Measurements from ENCODE around the gene MZT2A.
"Not testable (repeated sequence)": the region's sequence is repeated elsewhere in the genome, so short reads cannot be mapped to it uniquely, and the experiment has no call there.

The MZT2A gene

DNA sequence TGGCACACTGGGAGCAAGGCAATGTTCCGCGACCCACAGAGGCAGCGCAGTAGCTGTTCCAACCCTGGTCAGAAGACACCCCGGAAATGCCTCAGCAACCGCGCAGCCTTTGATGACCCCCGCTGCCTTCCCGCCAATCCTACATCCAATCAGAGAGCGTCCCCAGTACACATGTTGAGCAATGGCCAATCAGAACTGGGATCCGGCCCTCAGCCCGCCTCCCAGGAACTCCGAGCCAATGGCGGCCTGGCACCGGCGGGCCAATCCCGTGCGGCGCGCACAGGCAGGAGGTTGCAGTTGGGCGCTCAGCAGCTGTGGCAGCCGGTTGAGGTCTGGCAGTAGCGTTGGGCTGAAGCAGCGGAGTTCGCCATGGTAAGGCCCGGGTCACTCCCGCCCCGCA lies 16.4 kb downstream of the MZT2A start, which contains the start of gene TUBA3D:
Gene TUBA3D (plus strand): TSS at position 289 of the 400 bp plus-strand sequence. CDS start 81 bp downstream, at position 370.
- TF ChIP-seq, protein P1, sequence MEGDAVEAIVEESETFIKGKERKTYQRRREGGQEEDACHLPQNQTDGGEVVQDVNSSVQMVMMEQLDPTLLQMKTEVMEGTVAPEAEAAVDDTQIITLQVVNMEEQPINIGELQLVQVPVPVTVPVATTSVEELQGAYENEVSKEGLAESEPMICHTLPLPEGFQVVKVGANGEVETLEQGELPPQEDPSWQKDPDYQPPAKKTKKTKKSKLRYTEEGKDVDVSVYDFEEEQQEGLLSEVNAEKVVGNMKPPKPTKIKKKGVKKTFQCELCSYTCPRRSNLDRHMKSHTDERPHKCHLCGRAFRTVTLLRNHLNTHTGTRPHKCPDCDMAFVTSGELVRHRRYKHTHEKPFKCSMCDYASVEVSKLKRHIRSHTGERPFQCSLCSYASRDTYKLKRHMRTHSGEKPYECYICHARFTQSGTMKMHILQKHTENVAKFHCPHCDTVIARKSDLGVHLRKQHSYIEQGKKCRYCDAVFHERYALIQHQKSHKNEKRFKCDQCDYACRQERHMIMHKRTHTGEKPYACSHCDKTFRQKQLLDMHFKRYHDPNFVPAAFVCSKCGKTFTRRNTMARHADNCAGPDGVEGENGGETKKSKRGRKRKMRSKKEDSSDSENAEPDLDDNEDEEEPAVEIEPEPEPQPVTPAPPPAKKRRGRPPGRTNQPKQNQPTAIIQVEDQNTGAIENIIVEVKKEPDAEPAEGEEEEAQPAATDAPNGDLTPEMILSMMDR (IDR thresholded peaks at IDR 0.05; ENCODE audit: low read depth, low read length): no peak
- in situ Hi-C loops (cut with HindIII; ENCODE audit: low sequenced_read_pairs): no loop called here
- no peak for DNase-seq (ENCODE audit: low read depth, low spot score)
- no peak within 1 kb of the TSS for H3K4me3 ChIP-seq (ENCODE audit: low read depth, low read length)

DNA sequence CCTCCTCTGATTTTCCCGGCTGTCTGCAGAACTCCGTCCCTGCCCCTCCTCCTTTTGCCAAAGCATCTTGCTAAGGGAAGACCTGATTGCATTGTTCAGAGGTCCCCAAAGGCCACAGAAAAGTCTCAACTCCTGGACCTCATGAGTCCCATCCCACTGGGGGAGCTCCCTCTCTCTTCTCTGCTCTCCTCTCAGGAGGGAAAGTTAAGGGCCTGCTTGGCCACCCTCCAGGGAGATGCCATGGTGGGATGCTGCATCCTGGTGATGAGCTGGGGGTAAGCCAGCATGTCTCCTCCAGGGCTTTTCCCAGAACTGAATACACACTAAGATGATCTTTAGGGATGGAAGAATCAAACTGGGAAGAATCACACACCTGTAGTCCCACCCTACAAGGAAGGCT lies 18.9 kb downstream of the MZT2A start:
- DNase-seq (ENCODE audit: low read depth, low spot score); H3K4me3 ChIP-seq (ENCODE audit: low read depth, low read length); in situ Hi-C loops (cut with HindIII; ENCODE audit: low sequenced_read_pairs): not testable (repeated sequence)

DNA sequence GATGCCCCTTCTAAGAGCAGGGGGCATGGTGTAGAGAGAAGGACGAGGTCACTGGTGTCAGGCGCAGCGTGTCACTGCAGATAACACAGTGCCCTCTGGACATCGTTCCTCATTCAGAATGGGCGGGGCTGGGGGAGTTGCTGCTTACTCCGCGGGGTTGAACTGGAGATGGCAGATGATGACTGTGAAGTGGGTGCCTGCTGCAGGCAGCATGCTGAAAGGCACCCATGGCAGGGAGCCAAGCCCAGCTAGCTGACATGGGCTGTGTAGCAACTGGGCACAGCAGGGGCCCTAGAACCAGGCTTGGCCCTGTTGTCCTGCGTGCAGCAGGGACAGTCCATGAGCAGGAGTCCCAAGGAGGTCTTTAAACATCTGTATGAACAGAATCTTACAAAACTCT lies 20.6 kb downstream of the MZT2A start:
- DNase-seq (ENCODE audit: low read depth, low spot score); H3K4me3 ChIP-seq (ENCODE audit: low read depth, low read length); in situ Hi-C loops (cut with HindIII; ENCODE audit: low sequenced_read_pairs): not testable (repeated sequence)

DNA sequence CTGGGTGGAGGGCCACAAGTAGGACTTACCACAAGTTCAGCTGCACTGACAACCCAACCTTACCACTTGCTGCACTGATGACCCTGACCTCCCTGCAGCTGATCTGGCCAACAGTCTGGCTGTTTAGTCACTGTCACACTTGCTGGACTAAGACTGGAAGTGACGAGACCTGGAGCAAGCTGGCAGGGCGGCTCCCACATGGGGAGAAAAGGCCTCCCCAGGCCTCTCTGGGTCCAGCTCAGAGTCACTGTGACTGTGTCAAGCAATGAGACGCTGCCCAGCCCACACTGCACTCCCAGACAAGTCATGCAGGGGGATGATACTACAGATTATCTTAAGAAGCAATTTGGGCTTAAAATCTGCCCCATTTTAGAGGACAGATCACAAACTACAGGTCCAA lies 21.3 kb downstream of the MZT2A start:
- DNase-seq (ENCODE audit: low read depth, low spot score); H3K4me3 ChIP-seq (ENCODE audit: low read depth, low read length); in situ Hi-C loops (cut with HindIII; ENCODE audit: low sequenced_read_pairs): not testable (repeated sequence)

DNA sequence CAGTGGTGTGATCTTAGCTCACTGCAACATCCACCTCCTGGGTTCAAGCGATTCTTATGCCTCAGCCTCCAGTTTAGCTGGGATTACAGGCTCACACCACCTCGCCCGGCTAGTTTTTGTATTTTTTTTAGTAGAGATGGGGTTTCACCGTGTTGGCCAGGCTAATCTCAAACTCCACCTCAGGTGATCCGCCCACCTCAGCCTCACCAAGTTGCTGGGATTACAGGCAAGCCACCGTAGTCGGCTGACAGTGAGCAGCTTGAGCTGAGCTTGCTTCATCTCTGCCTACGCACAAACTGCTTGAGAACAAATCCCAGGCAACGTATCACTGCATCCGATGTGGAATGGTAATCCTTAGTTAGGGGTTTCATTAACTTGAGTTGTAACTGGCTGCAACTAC lies 24.5 kb downstream of the MZT2A start:
- DNase-seq (ENCODE audit: low read depth, low spot score); in situ Hi-C loops (cut with HindIII; ENCODE audit: low sequenced_read_pairs); H3K4me3 ChIP-seq (ENCODE audit: low read depth, low read length): not testable (repeated sequence)

DNA sequence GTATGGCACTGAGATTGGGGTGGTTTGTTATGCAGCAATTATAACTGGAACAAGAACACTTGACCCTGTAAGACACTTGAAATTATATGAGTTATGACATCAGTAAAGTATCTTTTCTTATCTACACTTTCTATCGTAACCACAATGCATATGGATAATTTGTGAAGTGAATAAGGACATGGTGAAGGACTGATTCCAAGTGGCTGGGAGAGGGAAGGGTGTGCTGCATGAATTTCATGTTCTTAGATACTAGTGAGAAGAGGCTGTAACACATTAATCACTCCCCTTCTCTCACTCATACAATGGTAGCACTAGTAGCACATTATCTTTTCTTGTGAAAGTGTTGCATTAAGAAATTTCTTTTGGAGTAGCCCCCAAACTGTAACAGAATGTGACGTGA lies 37.3 kb downstream of the MZT2A start:
- H3K4me3 ChIP-seq (ENCODE audit: low read depth, low read length); DNase-seq (ENCODE audit: low read depth, low spot score); in situ Hi-C loops (cut with HindIII; ENCODE audit: low sequenced_read_pairs): not testable (repeated sequence)

DNA sequence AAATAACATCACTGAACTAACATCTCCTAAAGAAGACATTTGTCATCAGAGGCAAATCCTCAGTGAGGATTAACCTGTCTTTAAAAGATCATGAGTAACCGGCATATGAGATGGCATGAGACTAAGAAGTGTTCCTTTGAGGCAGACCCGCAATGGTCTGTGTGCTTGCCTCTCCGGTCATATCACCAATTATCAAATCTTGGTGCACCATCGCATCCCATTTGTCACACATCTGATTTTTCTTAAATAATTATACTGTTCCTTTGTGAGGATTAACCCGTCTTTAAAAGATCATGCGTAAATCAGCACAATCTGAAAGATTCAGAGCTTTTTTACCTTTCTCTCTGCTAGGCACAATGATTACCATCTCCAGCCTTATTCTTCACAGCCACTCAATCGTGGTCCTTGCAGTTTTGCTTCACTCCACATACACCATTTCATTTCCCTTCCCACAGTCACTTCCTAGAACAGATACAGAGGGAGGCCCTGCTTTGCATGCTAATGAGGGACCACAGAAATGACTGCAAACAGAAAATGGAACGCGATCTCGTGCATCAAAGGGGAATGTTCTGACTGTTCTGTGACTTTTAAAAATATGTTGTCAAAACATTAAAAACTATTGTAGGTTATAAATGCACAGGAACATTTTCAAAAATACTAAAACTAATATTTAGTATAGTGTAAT lies 40.8 kb downstream of the MZT2A start:
- H3K4me3 ChIP-seq (ENCODE audit: low read depth, low read length); DNase-seq (ENCODE audit: low read depth, low spot score); in situ Hi-C loops (cut with HindIII; ENCODE audit: low sequenced_read_pairs): not testable (repeated sequence)

DNA sequence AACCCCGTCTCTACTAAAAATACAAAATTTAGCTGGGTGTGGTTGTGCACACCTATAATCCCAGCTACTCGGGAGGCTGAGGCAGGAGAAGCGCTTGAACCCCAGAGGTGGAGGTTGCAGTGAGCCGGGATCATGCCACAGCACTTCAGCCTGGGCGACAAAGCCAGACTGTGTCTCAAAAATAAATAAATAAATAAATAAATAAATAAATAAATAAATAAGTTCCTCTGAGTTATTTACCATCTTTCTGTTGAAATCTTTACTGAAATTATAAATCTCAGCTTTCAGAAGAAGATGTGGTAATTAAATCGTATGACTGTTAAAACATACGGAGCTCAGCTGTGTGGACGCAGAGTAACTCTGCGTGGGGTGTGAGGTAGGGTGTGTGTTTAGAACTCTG lies 44.2 kb downstream of the MZT2A start:
- in situ Hi-C loops (cut with HindIII; ENCODE audit: low sequenced_read_pairs); H3K4me3 ChIP-seq (ENCODE audit: low read depth, low read length); DNase-seq (ENCODE audit: low read depth, low spot score): not testable (repeated sequence)

DNA sequence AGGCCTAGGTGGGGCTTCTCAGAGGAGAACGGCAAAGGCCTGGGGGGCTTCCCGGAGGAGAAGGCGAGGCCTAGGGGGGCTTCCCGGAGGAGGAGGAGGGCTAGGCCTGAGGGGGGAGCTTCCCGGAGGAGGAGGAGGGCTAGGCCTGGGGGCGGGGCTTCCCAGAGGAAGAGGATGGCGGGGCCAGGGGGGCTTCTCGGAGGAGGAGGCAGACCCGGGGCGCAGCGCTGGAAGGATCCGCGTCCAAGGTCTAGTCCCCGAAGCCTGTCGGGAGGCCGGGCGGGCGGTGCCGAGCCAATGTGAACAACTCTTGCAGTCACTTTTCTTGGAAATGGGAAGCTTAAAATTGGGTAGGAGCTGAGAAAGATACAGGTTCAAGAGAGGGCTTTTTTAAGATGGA lies 46.3 kb downstream of the MZT2A start:
- DNase-seq (ENCODE audit: low read depth, low spot score): no peak
- TF ChIP-seq, protein P1 (IDR thresholded peaks at IDR 0.05; ENCODE audit: low read depth, low read length): no peak
- no peak overlapping the region for H3K4me3 ChIP-seq (ENCODE audit: low read depth, low read length)
- in situ Hi-C loops (cut with HindIII; ENCODE audit: low sequenced_read_pairs): no loop called here

DNA sequence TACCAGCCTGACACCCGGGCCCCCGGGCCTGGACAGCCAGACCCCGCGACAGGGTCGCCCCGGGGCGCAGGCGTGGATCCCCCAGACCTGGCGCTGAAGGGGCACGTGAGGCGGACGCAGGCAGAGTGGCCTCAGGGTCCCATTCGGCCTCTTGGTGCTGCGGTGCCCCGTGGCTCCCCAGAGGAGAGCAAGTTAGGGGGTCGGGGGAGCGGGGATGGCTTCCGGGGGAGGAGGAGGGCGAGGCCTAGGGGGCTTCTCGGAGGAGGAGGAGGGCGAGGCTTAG lies 46.7 kb downstream of the MZT2A start:
- DNase-seq (ENCODE audit: low read depth, low spot score); H3K4me3 ChIP-seq (ENCODE audit: low read depth, low read length); in situ Hi-C loops (cut with HindIII; ENCODE audit: low sequenced_read_pairs): not testable (repeated sequence)

DNA sequence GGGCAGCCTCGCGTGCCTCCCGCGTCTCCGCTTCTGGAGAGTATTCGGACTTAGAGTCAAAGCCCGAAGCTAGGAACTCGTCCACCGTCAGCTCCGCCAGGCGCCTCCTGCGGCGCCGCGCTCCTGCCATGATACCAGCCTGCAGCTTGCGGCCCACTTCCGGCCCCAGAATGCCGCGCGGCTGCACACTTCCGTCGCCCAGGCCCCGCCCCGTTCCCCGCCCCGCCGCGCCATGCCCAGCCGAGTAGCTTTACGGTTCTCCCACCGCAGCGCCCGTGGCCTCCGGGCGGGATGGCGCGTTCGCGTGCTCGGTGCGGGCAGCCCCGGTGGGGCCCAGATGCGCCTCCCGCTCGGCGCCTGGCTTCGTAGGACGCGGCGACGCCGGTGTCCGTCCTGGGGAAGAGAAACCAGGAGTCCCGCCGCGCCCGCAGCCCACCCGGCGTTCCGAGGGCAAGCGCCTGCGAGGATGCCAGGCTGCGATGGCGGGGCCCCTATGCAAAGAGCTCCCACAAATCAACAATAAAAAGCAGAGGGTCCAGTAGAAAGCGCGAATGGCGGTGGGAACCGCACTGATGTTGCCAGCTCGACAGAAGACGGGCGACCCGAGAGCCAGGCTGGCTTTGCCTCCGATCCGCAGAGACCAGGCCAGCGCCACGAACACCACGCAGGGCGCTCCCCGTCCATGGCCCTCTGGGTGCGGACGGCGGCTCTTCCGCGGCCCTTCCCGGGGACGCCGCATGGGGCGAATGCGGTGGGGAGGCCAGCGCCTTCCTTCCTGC lies 47.3 kb downstream of the MZT2A start:
- DNase-seq (ENCODE audit: low read depth, low spot score); in situ Hi-C loops (cut with HindIII; ENCODE audit: low sequenced_read_pairs); H3K4me3 ChIP-seq (ENCODE audit: low read depth, low read length): not testable (repeated sequence)

DNA sequence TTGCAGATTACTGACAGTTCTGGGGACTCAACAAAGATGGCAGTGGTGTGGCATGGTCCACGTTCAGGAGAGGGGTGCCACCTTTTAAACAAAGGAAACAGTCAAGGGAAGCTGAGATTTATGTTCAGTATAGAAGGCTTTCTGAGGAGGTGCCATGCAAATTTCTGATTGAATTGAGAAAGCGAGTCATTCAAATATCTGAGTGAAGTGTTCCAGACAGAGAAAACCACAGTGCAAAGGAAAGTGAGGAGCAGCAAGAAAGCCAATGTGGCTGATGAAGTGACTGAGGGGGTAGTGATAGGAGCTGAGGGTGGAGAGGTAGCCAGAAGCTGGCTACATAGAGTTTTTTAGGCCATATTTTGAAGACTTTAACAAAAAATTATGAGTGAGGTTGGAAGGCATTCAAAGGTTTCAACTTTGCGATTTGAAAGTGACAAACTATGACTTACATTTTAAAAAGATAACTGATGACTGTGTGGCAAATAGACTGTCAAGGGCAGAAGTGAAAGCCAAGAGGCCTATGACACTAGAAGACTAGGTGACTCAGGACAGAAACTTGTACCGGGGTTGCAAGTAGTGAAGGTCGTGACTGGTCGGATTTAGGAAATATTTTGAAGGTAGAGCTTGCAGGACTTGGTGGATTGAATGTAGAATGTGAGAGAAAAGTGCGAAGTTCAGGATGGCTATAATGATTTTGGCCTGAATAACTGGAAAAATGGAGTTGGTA lies 51.3 kb downstream of the MZT2A start:
- H3K4me3 ChIP-seq (ENCODE audit: low read depth, low read length); DNase-seq (ENCODE audit: low read depth, low spot score); in situ Hi-C loops (cut with HindIII; ENCODE audit: low sequenced_read_pairs): not testable (repeated sequence)

Measured in astrocyte of the spinal cord (primary cell).